Measurements from ENCODE around the gene SIRPB2.

Gene SIRPB2

GRCh38 chr20:1491281-1491840 is at the start of gene SIRPB2:
Gene SIRPB2 (minus strand): TSS chr20:1491420. CDS start chr20:1491359, 61 bp downstream.
- in situ Hi-C loops (cut with HindIII; ENCODE audit: low sequenced_read_pairs) = no loop called here

- in situ Hi-C loops (cut with HindIII; ENCODE audit: low sequenced_read_pairs) = no loop called here
Measured at GRCh38 chr20:1539816-1540419, 48.7 kb upstream of the SIRPB2 start.

GRCh38 chr20:1538655-1539054 is 47.4 kb upstream of the SIRPB2 start:
- in situ Hi-C loops (cut with HindIII; ENCODE audit: low sequenced_read_pairs) = no loop called here

GRCh38 chr20:1537731-1538058 is 46.5 kb upstream of the SIRPB2 start:
- in situ Hi-C loops (cut with HindIII; ENCODE audit: low sequenced_read_pairs) = no loop called here

- in situ Hi-C loops (cut with HindIII; ENCODE audit: low sequenced_read_pairs) = no loop called here
Measured at GRCh38 chr20:1536893-1537730, 45.9 kb upstream of the SIRPB2 start.

- in situ Hi-C loops (cut with HindIII; ENCODE audit: low sequenced_read_pairs) = no loop called here
Measured at GRCh38 chr20:1535420-1536175, 44.4 kb upstream of the SIRPB2 start.

- in situ Hi-C loops (cut with HindIII; ENCODE audit: low sequenced_read_pairs) = no loop called here
Measured at GRCh38 chr20:1534526-1534925, 43.3 kb upstream of the SIRPB2 start.

- in situ Hi-C loops (cut with HindIII; ENCODE audit: low sequenced_read_pairs) = no loop called here
Measured at GRCh38 chr20:1533059-1533458, 41.8 kb upstream of the SIRPB2 start.

- in situ Hi-C loops (cut with HindIII; ENCODE audit: low sequenced_read_pairs) = no loop called here
Measured at GRCh38 chr20:1528811-1529210, 37.6 kb upstream of the SIRPB2 start.

GRCh38 chr20:1527923-1528322 is 36.7 kb upstream of the SIRPB2 start:
- in situ Hi-C loops (cut with HindIII; ENCODE audit: low sequenced_read_pairs) = no loop called here

GRCh38 chr20:1526896-1527295 is 35.7 kb upstream of the SIRPB2 start:
- in situ Hi-C loops (cut with HindIII; ENCODE audit: low sequenced_read_pairs) = no loop called here

GRCh38 chr20:1526310-1526709 is 35.1 kb upstream of the SIRPB2 start:
- in situ Hi-C loops (cut with HindIII; ENCODE audit: low sequenced_read_pairs) = no loop called here

- in situ Hi-C loops (cut with HindIII; ENCODE audit: low sequenced_read_pairs) = no loop called here
Measured at GRCh38 chr20:1524004-1524403, 32.8 kb upstream of the SIRPB2 start.

GRCh38 chr20:1517010-1517409 is 25.8 kb upstream of the SIRPB2 start:
- in situ Hi-C loops (cut with HindIII; ENCODE audit: low sequenced_read_pairs) = no loop called here

GRCh38 chr20:1513801-1514200 is 22.6 kb upstream of the SIRPB2 start:
- in situ Hi-C loops (cut with HindIII; ENCODE audit: low sequenced_read_pairs) = no loop called here

GRCh38 chr20:1509237-1509636 is 18.0 kb upstream of the SIRPB2 start:
- in situ Hi-C loops (cut with HindIII; ENCODE audit: low sequenced_read_pairs) = no loop called here

- in situ Hi-C loops (cut with HindIII; ENCODE audit: low sequenced_read_pairs) = no loop called here
Measured at GRCh38 chr20:1508574-1508973, 17.4 kb upstream of the SIRPB2 start.

GRCh38 chr20:1507276-1507675 is 16.1 kb upstream of the SIRPB2 start:
- in situ Hi-C loops (cut with HindIII; ENCODE audit: low sequenced_read_pairs) = no loop called here

GRCh38 chr20:1505871-1506270 is 14.7 kb upstream of the SIRPB2 start:
- in situ Hi-C loops (cut with HindIII; ENCODE audit: low sequenced_read_pairs) = no loop called here

GRCh38 chr20:1505361-1505760 is 14.1 kb upstream of the SIRPB2 start:
- in situ Hi-C loops (cut with HindIII; ENCODE audit: low sequenced_read_pairs) = no loop called here

GRCh38 chr20:1503564-1504227 is 12.5 kb upstream of the SIRPB2 start:
- in situ Hi-C loops (cut with HindIII; ENCODE audit: low sequenced_read_pairs) = no loop called here

Data from endothelial cell of hepatic sinusoid (primary cell).